Stimulated activated memory B cell treated with anti-CD40 and anti-IgM and Interleukin-4, amounts not matched to agents 10 μg/mL and 1 μg/mL and 100 μg/mL, for 72 hours (primary cell): ENCODE measurements around the gene RABGAP1.

Experiments
- ATAC-seq: fragments of 150-1000 bp; cut with Tn5 transposase; 2 replicates; pipeline ENCODE4 v1.10.0; 2021
- H3K27ac Mint-ChIP-seq: one replicate; pipeline ENCODE4 v1.8.0; 2022; ENCODE audit warnings: mild to moderate bottlenecking, mixed read lengths
- H3K27me3 Mint-ChIP-seq: one replicate; pipeline ENCODE4 v1.8.0; 2022; ENCODE audit warnings: mixed read lengths
- H3K36me3 Mint-ChIP-seq: one replicate; pipeline ENCODE4 v1.8.0; 2022; ENCODE audit warnings: mixed read lengths
- H3K4me1 Mint-ChIP-seq: one replicate; pipeline ENCODE4 v1.8.0; 2022; ENCODE audit warnings: mixed read lengths
- H3K4me3 Mint-ChIP-seq: one replicate; pipeline ENCODE4 v1.8.0; 2022; ENCODE audit warnings: mild to moderate bottlenecking, moderate library complexity, mixed read lengths
- H3K9me3 Mint-ChIP-seq: one replicate; pipeline ENCODE4 v1.8.0; 2022; ENCODE audit warnings: mixed read lengths

The RABGAP1 gene

GRCh38 chr9:122931226-122932121 is 9.3 kb upstream of the RABGAP1 start, which contains the start of gene ZBTB26:
ZBTB26 (minus strand) TSS chr9:122931512; CDS start chr9:122919934, 11,578 bp downstream.
- Mint-ChIP-seq H3K9me3 (no peaks in the 10 kb centered on the region), H3K4me3 (no peak within 1 kb of the TSS), H3K27me3 (no peaks in the 10 kb centered on the region), H3K4me1 (peaks cover 14% of the 10 kb centered on the region), H3K36me3 (peaks cover 6% of the 10 kb centered on the region), H3K27ac (no peak within 1 kb of the TSS)
- ATAC-seq = peak; percentile 99

GRCh38 chr9:122936464-122936863 is 4.4 kb upstream of the RABGAP1 start:
- Mint-ChIP-seq H3K36me3 (peaks cover 25% of the 10 kb centered on the region), H3K27ac (no peak overlapping the region), H3K4me3 (no peak overlapping the region), H3K27me3 (no peaks in the 10 kb centered on the region), H3K4me1 (peaks cover 27% of the 10 kb centered on the region), H3K9me3 (no peaks in the 10 kb centered on the region)
- ATAC-seq = no peak

GRCh38 chr9:122936883-122937282 is 3.9 kb upstream of the RABGAP1 start:
- H3K27me3 Mint-ChIP-seq = no peaks in the 10 kb centered on the region
- H3K4me1 Mint-ChIP-seq = peaks cover 31% of the 10 kb centered on the region
- no peak for ATAC-seq
- H3K27ac Mint-ChIP-seq = no peak overlapping the region
- peaks cover 25% of the 10 kb centered on the region for H3K36me3 Mint-ChIP-seq
- no peak overlapping the region for H3K4me3 Mint-ChIP-seq
- no peaks in the 10 kb centered on the region for H3K9me3 Mint-ChIP-seq

GRCh38 chr9:122939601-122940000 is 1.2 kb upstream of the RABGAP1 start:
- H3K36me3 Mint-ChIP-seq = peaks cover 30% of the 10 kb centered on the region
- H3K27me3 Mint-ChIP-seq = no peaks in the 10 kb centered on the region
- no peak overlapping the region for H3K27ac Mint-ChIP-seq
- ATAC-seq = no peak
- no peaks in the 10 kb centered on the region for H3K9me3 Mint-ChIP-seq
- H3K4me3 Mint-ChIP-seq = peak overlapping the region; percentile 38
- peaks cover 24% of the 10 kb centered on the region for H3K4me1 Mint-ChIP-seq

GRCh38 chr9:122940454-122940748 is 419 bp upstream of the RABGAP1 start:
- H3K36me3 Mint-ChIP-seq = peaks cover 25% of the 10 kb centered on the region
- H3K4me1 Mint-ChIP-seq = peaks cover 27% of the 10 kb centered on the region
- no peak for ATAC-seq
- H3K27ac Mint-ChIP-seq = peak overlapping the region; percentile 71
- H3K27me3 Mint-ChIP-seq = no peaks in the 10 kb centered on the region
- no peaks in the 10 kb centered on the region for H3K9me3 Mint-ChIP-seq
- peak overlapping the region; percentile 94 for H3K4me3 Mint-ChIP-seq

- Mint-ChIP-seq H3K4me3 (peak overlapping the region; percentile 94), H3K36me3 (peaks cover 25% of the 10 kb centered on the region), H3K27ac (peak overlapping the region; percentile 71), H3K27me3 (no peaks in the 10 kb centered on the region), H3K4me1 (peaks cover 31% of the 10 kb centered on the region), H3K9me3 (no peaks in the 10 kb centered on the region)
- no peak for ATAC-seq
Measured at GRCh38 chr9:122941582-122942234, 888 bp downstream of the RABGAP1 start.

- H3K27me3 Mint-ChIP-seq = no peaks in the 10 kb centered on the region
- peaks cover 17% of the 10 kb centered on the region for H3K36me3 Mint-ChIP-seq
- no peak for ATAC-seq
- H3K4me3 Mint-ChIP-seq = no peak overlapping the region
- no peaks in the 10 kb centered on the region for H3K9me3 Mint-ChIP-seq
- H3K4me1 Mint-ChIP-seq = peaks cover 48% of the 10 kb centered on the region
- no peak overlapping the region for H3K27ac Mint-ChIP-seq
Measured at GRCh38 chr9:122944960-122945888, 4.4 kb downstream of the RABGAP1 start.

- Mint-ChIP-seq H3K36me3 (peaks cover 17% of the 10 kb centered on the region), H3K9me3 (no peaks in the 10 kb centered on the region), H3K27me3 (no peaks in the 10 kb centered on the region), H3K4me1 (peaks cover 49% of the 10 kb centered on the region), H3K4me3 (no peak overlapping the region), H3K27ac (no peak overlapping the region)
- ATAC-seq = no peak
Measured at GRCh38 chr9:122946461-122947005, 5.7 kb downstream of the RABGAP1 start.

- Mint-ChIP-seq H3K4me1 (peaks cover 43% of the 10 kb centered on the region), H3K27me3 (no peaks in the 10 kb centered on the region), H3K36me3 (peaks cover 17% of the 10 kb centered on the region), H3K9me3 (no peaks in the 10 kb centered on the region), H3K27ac (no peak overlapping the region), H3K4me3 (no peak overlapping the region)
- no peak for ATAC-seq
Measured at GRCh38 chr9:122948313-122948712, 7.5 kb downstream of the RABGAP1 start.

GRCh38 chr9:122949696-122950095 is 8.9 kb downstream of the RABGAP1 start:
- H3K27ac Mint-ChIP-seq = no peak overlapping the region
- peaks cover 11% of the 10 kb centered on the region for H3K36me3 Mint-ChIP-seq
- H3K9me3 Mint-ChIP-seq = no peaks in the 10 kb centered on the region
- peaks cover 54% of the 10 kb centered on the region for H3K4me1 Mint-ChIP-seq
- no peaks in the 10 kb centered on the region for H3K27me3 Mint-ChIP-seq
- ATAC-seq = no peak
- H3K4me3 Mint-ChIP-seq = no peak overlapping the region

- Mint-ChIP-seq H3K4me1 (peaks cover 57% of the 10 kb centered on the region), H3K27me3 (no peaks in the 10 kb centered on the region)
Measured at GRCh38 chr9:122950263-122950662, 9.4 kb downstream of the RABGAP1 start.

GRCh38 chr9:122951056-122951455 is 10.2 kb downstream of the RABGAP1 start:
- Mint-ChIP-seq H3K4me1 (peaks cover 60% of the 10 kb centered on the region), H3K36me3 (peaks cover 11% of the 10 kb centered on the region), H3K27ac (no peak overlapping the region), H3K27me3 (no peaks in the 10 kb centered on the region), H3K4me3 (no peak overlapping the region), H3K9me3 (no peaks in the 10 kb centered on the region)
- no peak for ATAC-seq

More at GRCh38 chr9:122950263-122950662, 9.4 kb downstream of the RABGAP1 start:
- Mint-ChIP-seq H3K9me3 (no peaks in the 10 kb centered on the region), H3K27ac (no peak overlapping the region), H3K4me3 (no peak overlapping the region), H3K36me3 (peaks cover 11% of the 10 kb centered on the region)
- no peak for ATAC-seq

- Mint-ChIP-seq H3K4me3 (no peak overlapping the region), H3K36me3 (peaks cover 12% of the 10 kb centered on the region), H3K4me1 (peaks cover 47% of the 10 kb centered on the region), H3K27ac (no peak overlapping the region), H3K9me3 (no peaks in the 10 kb centered on the region), H3K27me3 (no peaks in the 10 kb centered on the region)
- no peak for ATAC-seq
Measured at GRCh38 chr9:122954253-122954691, 13.5 kb downstream of the RABGAP1 start.

GRCh38 chr9:122955961-122956360 is 15.1 kb downstream of the RABGAP1 start:
- peaks cover 27% of the 10 kb centered on the region for H3K36me3 Mint-ChIP-seq
- H3K4me1 Mint-ChIP-seq = peaks cover 34% of the 10 kb centered on the region
- no peak for ATAC-seq
- H3K4me3 Mint-ChIP-seq = no peak overlapping the region
- peak overlapping the region; percentile 25 for H3K27ac Mint-ChIP-seq
- H3K27me3 Mint-ChIP-seq = no peaks in the 10 kb centered on the region
- peaks cover 3% of the 10 kb centered on the region for H3K9me3 Mint-ChIP-seq

- Mint-ChIP-seq H3K9me3 (peaks cover 3% of the 10 kb centered on the region), H3K27ac (no peak overlapping the region), H3K4me1 (peaks cover 3% of the 10 kb centered on the region), H3K36me3 (peaks cover 45% of the 10 kb centered on the region), H3K4me3 (no peak overlapping the region), H3K27me3 (no peaks in the 10 kb centered on the region)
- ATAC-seq = no peak
Measured at GRCh38 chr9:122961139-122961538, 20.3 kb downstream of the RABGAP1 start.
